Measurements from ENCODE around the gene ATP5F1B.

ATP5F1B gene

GRCh38 chr12:56631790-56632700 is 13.7 kb downstream of the ATP5F1B start:
- Histone ChIP-seq H3K4me2 (ENCODE audit: low read length) (peak overlapping the region; percentile 94), H3K27me3 (ENCODE audit: control insufficient read depth, insufficient read depth, low read length) (no peaks in the 10 kb centered on the region), H3K4me1 (ENCODE audit: control insufficient read depth, insufficient read depth, low read length) (peaks cover 41% of the 10 kb centered on the region), H3K4me3 (ENCODE audit: low read length) (peak overlapping the region; percentile 55), H3K9me3 (replicated peaks; ENCODE audit: low read length) (no peaks in the 10 kb centered on the region), H3K9ac (ENCODE audit: low read depth, low read length) (peak overlapping the region; percentile 20), H3K36me3 (ENCODE audit: insufficient read depth, low read length) (peaks cover 8% of the 10 kb centered on the region)

- Histone ChIP-seq H3K9ac (ENCODE audit: low read depth, low read length) (peak within 1 kb of the TSS; percentile 81), H3K4me3 (ENCODE audit: low read length) (peak within 1 kb of the TSS; percentile 76), H3K9me3 (replicated peaks; ENCODE audit: low read length) (no peaks in the 10 kb centered on the region), H3K4me1 (ENCODE audit: control insufficient read depth, insufficient read depth, low read length) (peaks cover 38% of the 10 kb centered on the region), H3K27me3 (ENCODE audit: control insufficient read depth, insufficient read depth, low read length) (no peaks in the 10 kb centered on the region), H3K36me3 (ENCODE audit: insufficient read depth, low read length) (peaks cover 21% of the 10 kb centered on the region), H3K4me2 (ENCODE audit: low read length) (peak within 1 kb of the TSS; percentile 84)
Measured at GRCh38 chr12:56630180-56630632, 15.6 kb downstream of the ATP5F1B start, which contains the start of gene BAZ2A. Gene BAZ2A, minus strand, starts transcription at chr12:56630326. Its CDS starts 12,796 bp downstream, at chr12:56617530.

GRCh38 chr12:56629459-56630179 is 16.2 kb downstream of the ATP5F1B start:
- H3K36me3 ChIP-seq (ENCODE audit: insufficient read depth, low read length) = peaks cover 21% of the 10 kb centered on the region
- H3K4me3 ChIP-seq (ENCODE audit: low read length) = peak overlapping the region; percentile 76
- H3K9ac ChIP-seq (ENCODE audit: low read depth, low read length) = peak overlapping the region; percentile 81
- H3K9me3 ChIP-seq (replicated peaks; ENCODE audit: low read length) = no peaks in the 10 kb centered on the region
- no peaks in the 10 kb centered on the region for H3K27me3 ChIP-seq (ENCODE audit: control insufficient read depth, insufficient read depth, low read length)
- H3K4me2 ChIP-seq (ENCODE audit: low read length) = peak overlapping the region; percentile 84
- peaks cover 38% of the 10 kb centered on the region for H3K4me1 ChIP-seq (ENCODE audit: control insufficient read depth, insufficient read depth, low read length)

GRCh38 chr12:56628671-56629458 is 16.9 kb downstream of the ATP5F1B start:
- H3K4me1 ChIP-seq (ENCODE audit: control insufficient read depth, insufficient read depth, low read length) = peaks cover 34% of the 10 kb centered on the region

GRCh38 chr12:56626701-56627100 is 19.1 kb downstream of the ATP5F1B start:
- Histone ChIP-seq H3K4me3 (ENCODE audit: low read length) (no peak overlapping the region), H3K4me1 (ENCODE audit: control insufficient read depth, insufficient read depth, low read length) (peaks cover 13% of the 10 kb centered on the region), H3K4me2 (ENCODE audit: low read length) (no peak overlapping the region), H3K27me3 (ENCODE audit: control insufficient read depth, insufficient read depth, low read length) (no peaks in the 10 kb centered on the region), H3K36me3 (ENCODE audit: insufficient read depth, low read length) (peaks cover 39% of the 10 kb centered on the region), H3K9ac (ENCODE audit: low read depth, low read length) (no peak overlapping the region), H3K9me3 (replicated peaks; ENCODE audit: low read length) (no peaks in the 10 kb centered on the region)

More at GRCh38 chr12:56628671-56629458, 16.9 kb downstream of the ATP5F1B start:
- Histone ChIP-seq H3K9ac (ENCODE audit: low read depth, low read length) (peak overlapping the region; percentile 81), H3K4me2 (ENCODE audit: low read length) (peak overlapping the region; percentile 84), H3K4me3 (ENCODE audit: low read length) (peak overlapping the region; percentile 76), H3K36me3 (ENCODE audit: insufficient read depth, low read length) (peaks cover 27% of the 10 kb centered on the region), H3K27me3 (ENCODE audit: control insufficient read depth, insufficient read depth, low read length) (no peaks in the 10 kb centered on the region), H3K9me3 (replicated peaks; ENCODE audit: low read length) (no peaks in the 10 kb centered on the region)

GRCh38 chr12:56622535-56622934 is 23.2 kb downstream of the ATP5F1B start:
- Histone ChIP-seq H3K4me3 (ENCODE audit: low read length) (no peak overlapping the region), H3K36me3 (ENCODE audit: insufficient read depth, low read length) (peaks cover 64% of the 10 kb centered on the region), H3K27me3 (ENCODE audit: control insufficient read depth, insufficient read depth, low read length) (no peaks in the 10 kb centered on the region)

GRCh38 chr12:56616925-56617324 is 28.9 kb downstream of the ATP5F1B start:
- Histone ChIP-seq H3K4me3 (ENCODE audit: low read length) (no peak overlapping the region), H3K36me3 (ENCODE audit: insufficient read depth, low read length) (peaks cover 85% of the 10 kb centered on the region), H3K9ac (ENCODE audit: low read depth, low read length) (no peak overlapping the region), H3K4me1 (ENCODE audit: control insufficient read depth, insufficient read depth, low read length) (no peaks in the 10 kb centered on the region), H3K9me3 (replicated peaks; ENCODE audit: low read length) (no peaks in the 10 kb centered on the region), H3K4me2 (ENCODE audit: low read length) (no peak overlapping the region), H3K27me3 (ENCODE audit: control insufficient read depth, insufficient read depth, low read length) (no peaks in the 10 kb centered on the region)

More at GRCh38 chr12:56622535-56622934, 23.2 kb downstream of the ATP5F1B start:
- no peaks in the 10 kb centered on the region for H3K9me3 ChIP-seq (replicated peaks; ENCODE audit: low read length)
- no peaks in the 10 kb centered on the region for H3K4me1 ChIP-seq (ENCODE audit: control insufficient read depth, insufficient read depth, low read length)
- no peak overlapping the region for H3K9ac ChIP-seq (ENCODE audit: low read depth, low read length)
- H3K4me2 ChIP-seq (ENCODE audit: low read length) = no peak overlapping the region

GRCh38 chr12:56616244-56616643 is 29.5 kb downstream of the ATP5F1B start:
- Histone ChIP-seq H3K9ac (ENCODE audit: low read depth, low read length) (no peak overlapping the region), H3K4me1 (ENCODE audit: control insufficient read depth, insufficient read depth, low read length) (no peaks in the 10 kb centered on the region), H3K4me3 (ENCODE audit: low read length) (no peak overlapping the region), H3K4me2 (ENCODE audit: low read length) (no peak overlapping the region), H3K36me3 (ENCODE audit: insufficient read depth, low read length) (peaks cover 88% of the 10 kb centered on the region), H3K9me3 (replicated peaks; ENCODE audit: low read length) (no peaks in the 10 kb centered on the region), H3K27me3 (ENCODE audit: control insufficient read depth, insufficient read depth, low read length) (no peaks in the 10 kb centered on the region)

- no peaks in the 10 kb centered on the region for H3K27me3 ChIP-seq (ENCODE audit: control insufficient read depth, insufficient read depth, low read length)
- no peaks in the 10 kb centered on the region for H3K4me1 ChIP-seq (ENCODE audit: control insufficient read depth, insufficient read depth, low read length)
- no peak overlapping the region for H3K4me3 ChIP-seq (ENCODE audit: low read length)
- H3K9me3 ChIP-seq (replicated peaks; ENCODE audit: low read length) = no peaks in the 10 kb centered on the region
- H3K36me3 ChIP-seq (ENCODE audit: insufficient read depth, low read length) = peaks cover 94% of the 10 kb centered on the region
- H3K4me2 ChIP-seq (ENCODE audit: low read length) = no peak overlapping the region
- no peak overlapping the region for H3K9ac ChIP-seq (ENCODE audit: low read depth, low read length)
Measured at GRCh38 chr12:56614627-56615026, 31.2 kb downstream of the ATP5F1B start.

GRCh38 chr12:56604355-56604754 is 41.4 kb downstream of the ATP5F1B start:
- H3K27me3 ChIP-seq (ENCODE audit: control insufficient read depth, insufficient read depth, low read length) = no peaks in the 10 kb centered on the region
- H3K4me2 ChIP-seq (ENCODE audit: low read length) = no peak overlapping the region
- H3K36me3 ChIP-seq (ENCODE audit: insufficient read depth, low read length) = peaks cover 88% of the 10 kb centered on the region
- no peak overlapping the region for H3K4me3 ChIP-seq (ENCODE audit: low read length)
- no peak overlapping the region for H3K9ac ChIP-seq (ENCODE audit: low read depth, low read length)
- no peaks in the 10 kb centered on the region for H3K4me1 ChIP-seq (ENCODE audit: control insufficient read depth, insufficient read depth, low read length)
- H3K9me3 ChIP-seq (replicated peaks; ENCODE audit: low read length) = no peaks in the 10 kb centered on the region

GRCh38 chr12:56602239-56602638 is 43.5 kb downstream of the ATP5F1B start:
- no peak overlapping the region for H3K4me3 ChIP-seq (ENCODE audit: low read length)
- peaks cover 92% of the 10 kb centered on the region for H3K36me3 ChIP-seq (ENCODE audit: insufficient read depth, low read length)
- no peaks in the 10 kb centered on the region for H3K9me3 ChIP-seq (replicated peaks; ENCODE audit: low read length)
- no peaks in the 10 kb centered on the region for H3K4me1 ChIP-seq (ENCODE audit: control insufficient read depth, insufficient read depth, low read length)
- H3K27me3 ChIP-seq (ENCODE audit: control insufficient read depth, insufficient read depth, low read length) = no peaks in the 10 kb centered on the region
- no peak overlapping the region for H3K9ac ChIP-seq (ENCODE audit: low read depth, low read length)
- no peak overlapping the region for H3K4me2 ChIP-seq (ENCODE audit: low read length)
